ENCODE results near the gene CLDN14. TPM values are rescaled to one million over a fixed set of nuclear protein-coding genes. Genes with fewer than 3 reads are reported as not detected.

CLDN14 gene
- total RNA-seq, 8 experiments from 2014 or later: 0.25 to 1.4 (median 0.45) TPM; not detected in 3

DNA sequence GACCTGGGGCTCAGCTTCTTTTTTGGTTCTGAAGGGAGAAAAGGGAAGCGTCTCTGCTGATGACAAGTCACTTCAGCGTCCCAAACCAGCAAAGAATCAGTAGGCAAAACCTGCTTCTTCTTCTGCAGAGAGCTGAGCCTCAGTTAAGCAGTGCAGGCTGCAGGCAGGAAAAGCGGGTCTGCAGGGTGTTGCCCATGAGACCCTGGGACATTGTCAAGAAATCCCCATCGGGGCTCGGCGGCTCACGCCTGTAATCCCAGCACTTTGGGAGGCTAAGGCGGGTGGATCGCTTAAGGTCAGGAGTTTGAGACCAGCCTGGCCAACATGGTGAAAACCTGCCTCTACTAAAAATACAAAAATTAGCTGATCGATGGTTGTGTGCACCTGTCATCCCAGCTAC, 16.7 kb downstream of the CLDN14 start:
- WGBS, 10 experiments: 67 to 100% (median 80%) methylated on average over 1 to 8 of the region's 10 CpGs; no CpG with 5 or more reads in 1 of the 10 experiments
- Histone ChIP-seq H3K4me1 (replicated peaks in 1 of 2) (peaks cover 0 to 3% of the 10 kb centered on the region in 2 donors), H3K27ac (no peak overlapping the region), H3K4me3 (no peak overlapping the region)
- no peak for ATAC-seq (replicated peaks in 6 of 8)
- in situ Hi-C loops (cut with MboI; ENCODE audit: low pct_unique_long_range_greater_than_20kb in 2 of 9, low sequenced_read_pairs in 9 of 9, unreplicated experiment in 9 of 9): no loop called here

DNA sequence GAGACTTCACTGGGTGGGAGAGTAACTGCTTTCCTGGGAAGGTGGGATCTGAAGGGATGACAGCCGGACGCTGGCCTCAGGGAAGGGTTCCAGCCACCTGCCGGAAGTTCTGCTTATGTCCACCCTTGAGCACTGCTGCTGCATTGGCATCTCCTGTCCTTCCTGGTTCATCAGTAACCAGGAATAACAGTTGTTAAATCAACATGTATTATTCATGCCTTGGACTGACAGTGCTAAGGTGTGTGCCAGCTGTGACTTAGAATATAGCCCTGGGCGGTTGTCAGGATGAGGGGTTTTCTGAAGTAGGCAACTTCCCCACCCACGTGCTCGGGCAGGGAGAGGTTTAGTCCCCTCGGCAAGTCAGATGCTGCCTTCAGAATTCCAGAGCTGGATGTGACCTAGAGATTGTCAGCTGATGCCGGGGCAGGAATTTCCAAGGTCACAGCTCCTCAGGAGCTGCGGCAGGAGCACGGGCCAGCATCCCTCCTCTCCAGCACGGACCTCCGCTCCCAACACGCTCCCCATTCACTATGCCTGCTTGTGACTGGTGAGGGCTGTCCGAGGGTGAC, 17.9 kb downstream of the CLDN14 start:
- Histone ChIP-seq H3K4me3 (no peak overlapping the region), H3K27ac (no peak overlapping the region), H3K4me1 (replicated peaks in 1 of 2) (peaks cover 0 to 3% of the 10 kb centered on the region in 2 donors)
- peak in 3 of 8 experiments; percentile 48 to 87 (median 83) for ATAC-seq (replicated peaks in 6 of 8)
- WGBS, 10 experiments: 33 to 100% (median 75%) methylated on average over 1 to 12 of the region's 14 CpGs; no CpG with 5 or more reads in 3 of the 10 experiments
- in situ Hi-C loops (cut with MboI; ENCODE audit: low pct_unique_long_range_greater_than_20kb in 2 of 9, low sequenced_read_pairs in 9 of 9, unreplicated experiment in 9 of 9): no loop called here

DNA sequence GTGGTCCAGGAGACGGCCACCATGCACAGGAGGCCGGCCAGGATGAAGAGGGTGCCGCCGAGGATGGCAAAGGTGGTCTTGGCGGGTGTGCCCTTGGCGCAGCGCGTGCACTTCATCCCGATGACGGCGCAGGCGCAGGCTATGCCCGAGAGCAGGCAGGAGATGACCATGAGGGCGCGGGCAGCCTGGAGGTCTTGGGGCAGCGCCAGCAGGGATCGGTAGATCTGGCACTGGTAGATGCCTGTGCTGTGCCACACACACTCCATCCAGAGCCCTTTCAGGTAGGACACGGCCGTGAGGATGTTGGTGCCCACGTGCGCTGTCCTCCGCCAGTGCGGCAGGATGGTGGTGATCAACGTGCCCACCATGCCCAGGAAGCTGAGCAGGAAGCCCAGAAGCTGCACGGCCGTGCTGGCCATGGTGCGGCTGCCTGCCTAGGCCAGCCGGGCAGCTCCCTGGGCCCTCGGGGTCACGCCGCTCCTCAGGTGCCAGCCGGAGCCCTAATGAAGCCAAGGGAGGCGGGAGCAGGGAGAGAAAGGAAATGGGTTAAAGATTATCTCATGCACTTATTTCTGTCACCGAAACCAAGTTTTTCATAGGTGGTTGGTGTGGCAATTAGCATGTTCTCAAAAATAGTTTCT, 18.5 kb downstream of the CLDN14 start:
- WGBS, 10 experiments: 60 to 98% (median 89%) methylated on average over 2 to 19 of the region's 34 CpGs; no CpG with 5 or more reads in 3 of the 10 experiments
- H3K4me3 ChIP-seq: no peak overlapping the region
- no peak for ATAC-seq (replicated peaks in 6 of 8)
- H3K4me1 ChIP-seq (replicated peaks in 1 of 2): peaks cover 0 to 3% of the 10 kb centered on the region in 2 donors
- in situ Hi-C loops (cut with MboI; ENCODE audit: low pct_unique_long_range_greater_than_20kb in 2 of 9, low sequenced_read_pairs in 9 of 9, unreplicated experiment in 9 of 9): no loop called here
- no peak overlapping the region for H3K27ac ChIP-seq

DNA sequence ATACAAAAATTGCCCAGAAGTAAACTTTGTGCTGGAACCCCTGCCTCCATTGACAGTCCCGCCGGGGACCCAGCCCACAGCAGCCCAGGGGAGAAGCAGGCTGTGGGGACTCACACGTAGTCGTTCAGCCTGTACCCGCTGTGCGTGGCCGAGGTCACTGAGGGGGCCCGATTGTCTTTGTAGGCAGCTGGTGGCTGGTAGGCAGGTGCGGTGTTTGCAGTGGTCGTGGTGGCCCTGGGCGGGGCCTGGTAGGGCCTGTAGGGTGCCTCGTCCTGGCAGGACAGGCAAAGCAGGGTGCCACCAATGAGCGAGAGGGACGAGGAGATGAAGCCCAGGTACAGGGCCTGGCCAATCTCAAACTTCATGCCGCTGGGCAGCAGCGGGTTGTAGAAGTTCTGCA, 19.1 kb downstream of the CLDN14 start:
- no peak for ATAC-seq (replicated peaks in 6 of 8)
- Histone ChIP-seq H3K4me3 (no peak overlapping the region), H3K4me1 (replicated peaks in 1 of 2) (peaks cover 0 to 3% of the 10 kb centered on the region in 2 donors), H3K27ac (no peak overlapping the region)
- in situ Hi-C loops (cut with MboI; ENCODE audit: low pct_unique_long_range_greater_than_20kb in 2 of 9, low sequenced_read_pairs in 9 of 9, unreplicated experiment in 9 of 9): no loop called here
- WGBS, 10 experiments: 43 to 100% (median 86%) methylated on average over 2 to 9 of the region's 16 CpGs; no CpG with 5 or more reads in 3 of the 10 experiments

DNA sequence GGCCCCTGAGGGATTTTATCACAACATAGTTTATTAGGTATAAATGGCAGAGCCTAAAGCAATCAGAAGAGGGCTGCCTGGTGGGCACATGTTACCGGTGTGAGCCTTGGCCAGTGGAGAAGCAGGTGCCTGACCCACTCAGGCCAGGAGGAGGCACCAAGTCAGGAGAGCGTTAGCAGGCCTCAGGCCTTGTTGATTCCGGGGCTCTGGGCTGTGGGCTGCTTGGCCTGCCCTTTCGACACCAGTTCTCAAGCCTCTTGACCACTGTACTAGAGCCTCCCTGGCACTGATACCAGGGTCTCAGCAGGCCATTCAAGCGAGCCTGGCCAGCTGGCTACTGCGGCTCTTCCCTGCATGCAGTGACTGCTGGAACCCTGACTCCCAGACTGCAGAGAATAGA, 20.8 kb downstream of the CLDN14 start:
- 40 to 100% (median 87%) methylated on average over 1 to 3 of the region's 6 CpGs; no CpG with 5 or more reads in 4 of the 10 experiments for WGBS, 10 experiments
- Histone ChIP-seq H3K4me1 (replicated peaks in 1 of 2) (peaks cover 0 to 2% of the 10 kb centered on the region in 2 donors), H3K27ac (no peak overlapping the region), H3K4me3 (no peak overlapping the region)
- no peak for ATAC-seq (replicated peaks in 6 of 8)
- in situ Hi-C loops (cut with MboI; ENCODE audit: low pct_unique_long_range_greater_than_20kb in 2 of 9, low sequenced_read_pairs in 9 of 9, unreplicated experiment in 9 of 9): no loop called here

DNA sequence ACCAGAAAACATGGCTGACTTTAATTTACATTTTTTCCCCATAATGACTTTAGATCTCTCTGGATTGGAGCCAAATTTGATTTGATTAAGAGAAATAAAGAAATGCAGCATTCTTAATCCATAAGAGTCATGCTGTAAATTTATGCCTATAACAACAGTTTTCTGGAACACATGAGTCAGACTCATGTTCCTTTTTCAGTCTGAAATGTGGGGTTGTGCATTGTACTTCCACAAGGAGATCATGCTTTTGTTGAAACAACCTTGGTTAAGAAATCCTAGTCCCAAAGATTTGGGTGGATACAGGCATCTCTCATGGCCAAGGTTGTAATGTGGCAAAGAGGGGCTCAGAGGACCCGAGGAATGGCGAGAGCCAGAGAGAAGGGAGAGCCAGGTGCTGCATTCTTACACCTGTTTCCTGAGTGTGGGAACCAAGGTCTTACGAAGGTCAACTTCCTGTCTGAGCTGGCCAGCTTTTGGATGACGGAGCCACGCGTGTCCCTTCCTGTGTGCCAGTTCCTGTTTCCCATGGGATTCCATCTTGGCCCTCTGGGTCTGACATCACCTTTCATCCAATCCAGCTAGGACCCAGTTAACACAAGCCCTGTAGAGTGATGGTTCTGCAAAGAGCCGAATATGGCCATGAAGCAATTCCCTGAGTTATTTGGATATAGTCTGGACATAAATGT, 23.1 kb downstream of the CLDN14 start:
- in situ Hi-C loops (cut with MboI; ENCODE audit: low pct_unique_long_range_greater_than_20kb in 2 of 9, low sequenced_read_pairs in 9 of 9, unreplicated experiment in 9 of 9): no loop called here
- 65 to 100% (median 89%) methylated on average over 1 to 4 of the region's 7 CpGs; no CpG with 5 or more reads in 3 of the 10 experiments for WGBS, 10 experiments
- no peak for ATAC-seq (replicated peaks in 6 of 8)

DNA sequence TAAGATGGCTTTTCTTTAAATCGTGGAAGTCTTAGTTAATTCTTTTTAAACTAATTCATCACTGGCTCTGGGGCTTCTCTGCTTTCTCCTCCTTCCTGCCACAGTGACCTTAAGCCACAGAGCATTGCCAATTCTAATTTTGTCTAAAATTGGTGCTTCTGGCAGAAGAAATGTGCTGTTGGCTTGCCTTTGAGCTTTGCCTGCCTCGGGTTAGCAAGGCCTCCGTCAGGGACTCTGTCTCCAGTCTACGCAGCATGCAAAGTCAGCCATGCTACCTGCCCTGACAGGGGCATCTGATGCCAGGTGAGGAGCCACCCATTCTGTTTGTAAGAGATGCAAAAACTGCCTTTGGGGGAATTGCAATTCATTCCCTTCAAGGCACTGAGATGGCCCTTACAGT, 25.2 kb downstream of the CLDN14 start:
- in situ Hi-C loops (cut with MboI; ENCODE audit: low pct_unique_long_range_greater_than_20kb in 2 of 9, low sequenced_read_pairs in 9 of 9, unreplicated experiment in 9 of 9): no loop called here
- Histone ChIP-seq H3K4me3 (no peak overlapping the region), H3K27ac (no peak overlapping the region), H3K4me1 (replicated peaks in 1 of 2) (peaks cover 0 to 3% of the 10 kb centered on the region in 2 donors)
- no peak for ATAC-seq (replicated peaks in 6 of 8)
- WGBS, 10 experiments: 20 to 92% (median 56%) methylated on average over 1 to 3 of the region's 4 CpGs; no CpG with 5 or more reads in 2 of the 10 experiments

More for the DNA sequence above, 23.1 kb downstream of the CLDN14 start:
- H3K4me3 ChIP-seq: no peak overlapping the region
- H3K27ac ChIP-seq: no peak overlapping the region
- peaks cover 0 to 3% of the 10 kb centered on the region in 2 donors for H3K4me1 ChIP-seq (replicated peaks in 1 of 2)

DNA sequence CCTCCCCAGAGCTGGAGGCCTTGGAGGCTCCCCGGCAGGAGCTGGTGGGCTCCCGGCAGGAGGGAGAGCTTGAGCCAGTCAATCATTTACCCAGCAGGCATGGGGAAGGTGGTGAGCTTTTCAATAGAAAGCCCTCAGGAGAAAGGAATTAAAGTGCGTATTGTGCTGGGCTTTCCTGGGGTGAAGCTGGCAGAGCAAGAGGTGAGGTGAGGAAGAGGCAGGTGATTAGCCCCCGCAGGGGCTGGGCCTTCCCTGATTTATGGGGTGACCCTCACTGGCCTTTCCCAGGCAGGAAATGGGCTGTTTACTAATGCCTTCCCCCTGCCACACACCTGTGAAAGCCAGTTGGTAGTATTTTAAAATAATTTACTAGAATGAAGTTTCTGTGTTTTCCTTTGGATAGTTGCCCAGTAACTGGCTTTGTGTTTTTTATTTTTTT, 25.8 kb downstream of the CLDN14 start:
- Histone ChIP-seq H3K4me3 (no peak overlapping the region), H3K27ac (no peak overlapping the region), H3K4me1 (replicated peaks in 1 of 2) (peaks cover 0 to 3% of the 10 kb centered on the region in 2 donors)
- WGBS, 10 experiments: 11 to 50% (median 31%) methylated on average over 1 to 3 of the region's 4 CpGs; no CpG with 5 or more reads in 4 of the 10 experiments
- in situ Hi-C loops (cut with MboI; ENCODE audit: low pct_unique_long_range_greater_than_20kb in 2 of 9, low sequenced_read_pairs in 9 of 9, unreplicated experiment in 9 of 9): no loop called here
- no peak for ATAC-seq (replicated peaks in 6 of 8)

DNA sequence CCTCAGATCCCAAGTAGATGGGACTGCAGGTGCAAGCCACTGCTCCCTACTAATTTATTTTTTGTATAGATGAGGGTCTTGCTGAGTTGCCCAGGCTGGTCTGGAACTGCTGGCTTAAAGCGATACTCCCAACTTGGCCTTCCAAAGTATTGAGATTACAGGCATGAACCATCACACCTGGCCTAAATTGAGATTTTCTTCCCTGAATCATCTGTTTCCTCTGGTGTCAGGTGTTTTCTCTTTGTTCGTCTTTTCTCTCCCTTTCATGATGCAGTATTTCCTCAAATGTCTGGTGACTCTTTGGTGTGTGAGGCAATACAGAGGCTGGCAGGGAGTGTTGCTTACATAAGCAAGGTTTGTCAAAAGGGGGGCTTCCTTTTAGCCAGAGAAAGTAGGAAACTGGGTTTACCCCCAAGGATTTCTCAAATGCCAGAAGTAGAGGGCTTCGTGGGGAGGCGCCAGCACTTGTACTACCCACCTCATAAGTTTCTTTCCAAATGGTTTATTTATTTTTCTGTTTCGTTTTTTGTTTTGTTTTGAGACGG, 27.6 kb downstream of the CLDN14 start:
- Histone ChIP-seq H3K4me1 (replicated peaks in 1 of 2) (peaks cover 0 to 3% of the 10 kb centered on the region in 2 donors), H3K27ac (no peak overlapping the region), H3K4me3 (no peak overlapping the region)
- in situ Hi-C loops (cut with MboI; ENCODE audit: low pct_unique_long_range_greater_than_20kb in 2 of 9, low sequenced_read_pairs in 9 of 9, unreplicated experiment in 9 of 9): no loop called here
- no peak for ATAC-seq (replicated peaks in 6 of 8)
- 44 to 100% (median 83%) methylated on average over 1 to 5 of the region's 6 CpGs; no CpG with 5 or more reads in 1 of the 10 experiments for WGBS, 10 experiments

DNA sequence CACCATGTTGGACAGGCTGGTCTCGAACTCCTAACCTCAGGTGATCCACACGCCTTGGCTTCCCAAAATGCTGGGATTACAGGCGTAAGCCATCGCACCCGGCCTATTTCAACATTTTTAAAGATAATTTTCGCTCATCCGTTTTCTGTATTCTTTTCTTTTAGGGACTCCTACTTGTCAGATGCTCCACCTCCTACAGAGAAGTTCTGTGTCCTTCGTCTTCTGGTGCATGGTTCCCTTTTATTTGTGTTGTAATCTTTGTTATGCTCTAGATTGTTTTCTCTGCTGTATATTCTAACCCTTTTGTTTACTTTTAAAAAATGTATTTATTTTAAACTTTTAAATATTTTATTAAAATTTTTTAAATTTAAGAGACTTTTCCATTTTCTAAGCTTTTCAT, 28.4 kb downstream of the CLDN14 start:
- ATAC-seq (replicated peaks in 6 of 8): no peak
- WGBS, 10 experiments: 81 to 100% (median 91%) methylated on average over 2 to 7 of the region's 8 CpGs; no CpG with 5 or more reads in 1 of the 10 experiments
- Histone ChIP-seq H3K4me1 (replicated peaks in 1 of 2) (peaks cover 0 to 3% of the 10 kb centered on the region in 2 donors), H3K4me3 (no peak overlapping the region), H3K27ac (no peak overlapping the region)
- in situ Hi-C loops (cut with MboI; ENCODE audit: low pct_unique_long_range_greater_than_20kb in 2 of 9, low sequenced_read_pairs in 9 of 9, unreplicated experiment in 9 of 9): no loop called here

DNA sequence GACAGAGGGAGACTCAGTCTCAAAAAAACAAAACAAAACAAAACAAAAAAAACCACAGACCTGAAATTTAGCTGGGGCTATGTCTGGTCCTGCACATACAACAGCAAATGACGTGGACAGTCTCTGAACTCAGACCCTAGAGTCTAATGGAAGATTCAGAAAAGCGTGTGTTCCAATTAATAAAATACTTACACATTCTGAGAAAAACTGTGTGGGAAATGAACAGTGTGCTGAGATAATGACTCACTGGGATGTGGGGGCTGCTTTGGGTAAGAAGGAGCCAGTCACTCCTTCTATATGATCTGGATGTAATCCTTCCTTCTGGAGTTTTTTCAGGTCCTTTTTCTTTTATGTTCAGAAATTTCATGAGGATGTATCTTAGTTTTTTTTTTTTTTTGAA, 29.4 kb downstream of the CLDN14 start:
- in situ Hi-C loops (cut with MboI; ENCODE audit: low pct_unique_long_range_greater_than_20kb in 2 of 9, low sequenced_read_pairs in 9 of 9, unreplicated experiment in 9 of 9): no loop called here
- ATAC-seq (replicated peaks in 6 of 8): no peak
- 10 to 100% (median 40%) methylated on average over 1 to 2 of the region's 2 CpGs; no CpG with 5 or more reads in 4 of the 10 experiments for WGBS, 10 experiments
- H3K4me3 ChIP-seq: no peak overlapping the region
- H3K27ac ChIP-seq: no peak overlapping the region
- peaks cover 0 to 3% of the 10 kb centered on the region in 2 donors for H3K4me1 ChIP-seq (replicated peaks in 1 of 2)

DNA sequence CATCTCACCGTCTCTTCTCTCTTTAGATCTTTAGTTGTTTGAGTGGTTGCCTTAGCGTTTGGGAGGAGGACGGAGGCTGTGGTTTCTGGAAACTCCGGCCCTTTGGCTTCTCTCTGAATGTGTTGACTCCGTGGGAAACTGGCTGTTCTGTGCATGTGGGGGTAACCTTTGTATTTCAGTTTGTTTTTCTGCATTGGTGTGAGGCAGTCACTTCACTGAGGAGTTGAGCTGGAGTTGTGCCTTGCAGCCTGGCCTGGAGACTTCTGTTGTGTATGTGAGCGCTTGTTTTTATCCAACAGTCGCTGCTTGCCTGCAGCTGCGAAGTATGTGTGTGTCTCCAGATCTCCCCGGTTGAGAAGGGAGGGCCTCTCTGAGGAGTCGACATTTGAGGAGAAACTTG, 33.6 kb downstream of the CLDN14 start:
- 49 to 81% (median 66%) methylated on average over 3 to 10 of the region's 10 CpGs; no CpG with 5 or more reads in 2 of the 10 experiments for WGBS, 10 experiments
- in situ Hi-C loops (cut with MboI; ENCODE audit: low pct_unique_long_range_greater_than_20kb in 2 of 9, low sequenced_read_pairs in 9 of 9, unreplicated experiment in 9 of 9): no loop called here
- H3K4me3 ChIP-seq: no peak overlapping the region
- no peak overlapping the region for H3K27ac ChIP-seq
- peak in 1 of 8 experiments; percentile 55 for ATAC-seq (replicated peaks in 6 of 8)
- no peaks in the 10 kb centered on the region for H3K4me1 ChIP-seq (replicated peaks in 1 of 2)

DNA sequence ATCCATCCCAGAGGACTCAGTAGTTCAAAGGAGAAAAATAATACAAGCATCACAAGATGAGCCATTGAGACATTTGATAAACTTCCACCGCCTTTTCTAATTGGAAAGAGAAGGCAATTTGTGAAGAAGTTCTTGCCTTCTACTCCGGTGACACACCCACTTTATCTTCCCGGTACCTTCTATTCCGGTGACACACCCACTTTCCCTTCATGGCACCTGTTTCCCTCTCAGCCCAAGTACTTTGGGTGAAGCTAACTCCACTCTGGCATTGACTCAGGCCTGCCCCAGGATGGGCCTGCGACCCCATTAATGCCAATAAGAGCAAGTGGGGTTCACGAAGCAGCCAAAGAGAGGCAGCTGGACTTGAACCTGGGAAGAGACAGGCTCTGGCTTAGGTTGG, 38.2 kb downstream of the CLDN14 start:
- in situ Hi-C loops (cut with MboI; ENCODE audit: low pct_unique_long_range_greater_than_20kb in 2 of 9, low sequenced_read_pairs in 9 of 9, unreplicated experiment in 9 of 9): no loop called here
- no peak overlapping the region for H3K4me3 ChIP-seq
- no peaks in the 10 kb centered on the region for H3K4me1 ChIP-seq (replicated peaks in 1 of 2)
- no peak overlapping the region for H3K27ac ChIP-seq
- WGBS, 10 experiments: 80 to 100% (median 92%) methylated on average over 1 to 6 of the region's 6 CpGs
- no peak for ATAC-seq (replicated peaks in 6 of 8)

All from motor neuron (in vitro differentiated cells).